LNCAP (cell line): ENCODE data around the gene FMO5.

Source experiments
- TF ChIP-seq, protein P1 (sequence below): fragments of 450-650 bp; IDR thresholded peaks from 2 replicates; pipeline ENCODE4 v1.5.1; 2017; ENCODE audit warnings: mild to moderate bottlenecking

Gene FMO5

GRCh38 chr1:147215540-147215916 lies 9.6 kb downstream of the FMO5 start:
- TF ChIP-seq, protein P1, sequence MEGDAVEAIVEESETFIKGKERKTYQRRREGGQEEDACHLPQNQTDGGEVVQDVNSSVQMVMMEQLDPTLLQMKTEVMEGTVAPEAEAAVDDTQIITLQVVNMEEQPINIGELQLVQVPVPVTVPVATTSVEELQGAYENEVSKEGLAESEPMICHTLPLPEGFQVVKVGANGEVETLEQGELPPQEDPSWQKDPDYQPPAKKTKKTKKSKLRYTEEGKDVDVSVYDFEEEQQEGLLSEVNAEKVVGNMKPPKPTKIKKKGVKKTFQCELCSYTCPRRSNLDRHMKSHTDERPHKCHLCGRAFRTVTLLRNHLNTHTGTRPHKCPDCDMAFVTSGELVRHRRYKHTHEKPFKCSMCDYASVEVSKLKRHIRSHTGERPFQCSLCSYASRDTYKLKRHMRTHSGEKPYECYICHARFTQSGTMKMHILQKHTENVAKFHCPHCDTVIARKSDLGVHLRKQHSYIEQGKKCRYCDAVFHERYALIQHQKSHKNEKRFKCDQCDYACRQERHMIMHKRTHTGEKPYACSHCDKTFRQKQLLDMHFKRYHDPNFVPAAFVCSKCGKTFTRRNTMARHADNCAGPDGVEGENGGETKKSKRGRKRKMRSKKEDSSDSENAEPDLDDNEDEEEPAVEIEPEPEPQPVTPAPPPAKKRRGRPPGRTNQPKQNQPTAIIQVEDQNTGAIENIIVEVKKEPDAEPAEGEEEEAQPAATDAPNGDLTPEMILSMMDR = no peak

- TF ChIP-seq, protein P1 = no peak
Measured at GRCh38 chr1:147214842-147215539, 10.1 kb downstream of the FMO5 start.

DNA sequence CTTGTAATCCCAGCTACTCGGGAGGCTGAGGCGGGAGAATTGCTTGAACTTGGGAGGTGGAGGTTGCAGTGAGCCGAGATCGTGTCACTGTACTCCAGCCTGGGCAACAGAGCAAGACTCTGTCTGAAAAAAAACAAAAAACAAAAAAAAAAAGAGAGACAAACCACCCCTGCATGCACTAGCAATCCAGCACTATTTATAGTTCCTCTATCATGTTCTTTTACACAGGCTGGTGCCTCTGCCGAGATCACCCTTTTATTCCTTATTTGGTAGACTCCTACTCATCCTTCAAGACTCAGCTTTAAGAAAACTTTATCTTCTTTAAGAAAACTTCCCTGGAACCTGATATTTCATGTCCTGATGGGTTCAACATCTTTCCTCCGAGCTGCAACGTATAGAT lies 10.8 kb downstream of the FMO5 start:
- TF ChIP-seq, protein P1 = no peak

- TF ChIP-seq, protein P1 = no peak
Measured at GRCh38 chr1:147213271-147213670, 11.9 kb downstream of the FMO5 start.

DNA sequence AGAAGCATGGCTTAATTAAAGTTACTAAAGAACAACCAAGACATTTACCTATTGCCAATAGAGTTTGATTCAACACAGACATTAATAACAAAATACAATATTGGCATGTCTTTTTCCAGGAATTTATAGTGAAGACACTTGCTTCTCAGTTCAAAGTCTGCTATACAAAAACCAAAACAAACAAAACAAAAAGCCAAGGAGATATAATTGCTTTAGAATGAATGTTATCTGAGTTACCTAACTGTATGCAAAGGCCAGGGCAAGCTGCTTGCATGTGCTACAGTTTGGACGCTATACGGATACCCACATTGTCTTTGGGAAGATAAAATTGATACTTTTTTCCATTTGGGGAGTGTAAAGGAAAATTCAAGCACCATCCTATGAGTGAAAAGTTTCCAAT lies 13.6 kb downstream of the FMO5 start:
- TF ChIP-seq, protein P1 = no peak

GRCh38 chr1:147210987-147211386 lies 14.2 kb downstream of the FMO5 start:
- TF ChIP-seq, protein P1 = no peak

DNA sequence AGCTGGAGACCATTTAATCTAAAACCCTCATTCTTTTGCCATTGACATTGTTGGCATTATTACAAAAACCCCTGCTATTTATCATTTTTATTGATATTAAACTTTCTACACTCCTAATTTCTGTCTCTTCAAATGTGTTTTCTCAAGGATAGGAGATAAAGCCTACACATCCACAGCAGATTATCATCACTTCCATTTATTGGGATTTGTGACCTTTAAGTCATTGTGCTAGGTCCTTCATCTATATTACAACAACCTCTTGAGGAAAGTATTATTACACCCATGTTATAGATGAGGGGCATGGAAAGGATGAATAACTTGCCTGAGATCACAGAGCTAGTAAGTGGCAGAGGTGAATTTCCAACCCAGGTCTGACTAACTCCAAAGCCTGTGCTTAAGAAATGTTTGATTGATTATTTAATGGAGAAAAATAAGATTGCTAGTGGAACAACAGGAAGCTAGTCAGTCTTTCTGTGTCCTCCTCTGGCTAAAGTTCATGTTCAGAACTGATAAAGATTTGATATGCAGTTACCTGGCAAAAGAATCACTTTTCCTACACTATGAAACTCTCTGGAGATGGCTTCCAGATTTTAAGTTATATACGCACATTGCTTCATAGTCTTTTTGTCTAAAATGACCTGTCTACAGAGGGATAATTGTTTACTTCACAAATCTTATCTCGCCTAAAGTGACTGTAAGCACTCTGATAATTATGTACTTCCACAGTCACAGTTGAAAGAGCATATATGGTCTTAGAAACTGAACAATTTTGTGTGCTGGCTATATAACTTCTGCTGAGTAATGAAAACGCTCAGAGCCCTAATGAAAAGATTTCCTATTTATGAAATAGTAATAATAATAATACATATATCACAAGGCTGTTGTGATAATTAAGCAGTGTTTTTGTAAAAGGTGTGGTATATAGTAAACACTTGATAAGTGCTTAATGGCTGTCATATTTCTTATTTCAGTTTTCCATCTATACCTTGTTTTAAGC lies 15.0 kb downstream of the FMO5 start:
- TF ChIP-seq, protein P1 = no peak
